ENCODE measurements around the gene FAM156A.
"Not testable (repeated sequence)": the region's sequence is repeated elsewhere in the genome, so short reads cannot be mapped to it uniquely, and the experiment has no call there.

DNA sequence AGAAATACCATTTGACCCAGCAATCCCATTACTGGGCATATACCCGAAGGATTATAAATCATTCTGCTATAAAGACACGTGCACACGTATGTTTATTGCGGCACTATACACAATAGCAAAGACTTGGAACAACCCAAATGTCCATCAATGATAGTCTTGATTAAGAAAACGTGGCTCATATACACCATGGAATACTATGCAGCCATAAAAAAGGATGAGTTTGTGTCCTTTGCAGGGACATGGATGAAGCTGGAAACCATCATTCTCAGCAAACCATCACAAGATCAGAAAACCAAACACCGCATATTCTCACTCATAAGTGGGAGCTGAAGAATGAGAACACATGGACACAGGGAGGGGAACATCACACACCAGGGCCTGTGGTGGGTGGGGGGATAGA is 28.1 kb downstream of the FAM156A start:
- TF ChIP-seq, protein P1, sequence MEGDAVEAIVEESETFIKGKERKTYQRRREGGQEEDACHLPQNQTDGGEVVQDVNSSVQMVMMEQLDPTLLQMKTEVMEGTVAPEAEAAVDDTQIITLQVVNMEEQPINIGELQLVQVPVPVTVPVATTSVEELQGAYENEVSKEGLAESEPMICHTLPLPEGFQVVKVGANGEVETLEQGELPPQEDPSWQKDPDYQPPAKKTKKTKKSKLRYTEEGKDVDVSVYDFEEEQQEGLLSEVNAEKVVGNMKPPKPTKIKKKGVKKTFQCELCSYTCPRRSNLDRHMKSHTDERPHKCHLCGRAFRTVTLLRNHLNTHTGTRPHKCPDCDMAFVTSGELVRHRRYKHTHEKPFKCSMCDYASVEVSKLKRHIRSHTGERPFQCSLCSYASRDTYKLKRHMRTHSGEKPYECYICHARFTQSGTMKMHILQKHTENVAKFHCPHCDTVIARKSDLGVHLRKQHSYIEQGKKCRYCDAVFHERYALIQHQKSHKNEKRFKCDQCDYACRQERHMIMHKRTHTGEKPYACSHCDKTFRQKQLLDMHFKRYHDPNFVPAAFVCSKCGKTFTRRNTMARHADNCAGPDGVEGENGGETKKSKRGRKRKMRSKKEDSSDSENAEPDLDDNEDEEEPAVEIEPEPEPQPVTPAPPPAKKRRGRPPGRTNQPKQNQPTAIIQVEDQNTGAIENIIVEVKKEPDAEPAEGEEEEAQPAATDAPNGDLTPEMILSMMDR (IDR thresholded peaks at IDR 0.05): not testable (repeated sequence)
- TF ChIP-seq ZFX (IDR thresholded peaks at IDR 0.05; ENCODE audit: borderline replicate concordance): not testable (repeated sequence)

Measured in 22Rv1 (cell line).